Glomerular endothelial cell (primary cell): ENCODE data around the gene FBXO44. TPM values are rescaled to one million over a fixed set of nuclear protein-coding genes. Genes with fewer than 3 reads are reported as not detected.
"Not testable (repeated sequence)": the region's sequence is repeated elsewhere in the genome, so short reads cannot be mapped to it uniquely, and the experiment has no call there.

Source experiments
- DNase-seq: peaks from one replicate; pipeline ENCODE4 v3.0.0-alpha.2; 2011; ENCODE audit warnings: low read depth, low spot score; ENCODE audit errors: extremely low read depth
- total RNA-seq: library from RNA; depleted of rRNA; stranded (reverse); fragments of >200 nt; gene quantifications from 2 replicates; pipeline ENCODE4 v1.2.3, GENCODE V29; 2015

Gene FBXO44, protein sequence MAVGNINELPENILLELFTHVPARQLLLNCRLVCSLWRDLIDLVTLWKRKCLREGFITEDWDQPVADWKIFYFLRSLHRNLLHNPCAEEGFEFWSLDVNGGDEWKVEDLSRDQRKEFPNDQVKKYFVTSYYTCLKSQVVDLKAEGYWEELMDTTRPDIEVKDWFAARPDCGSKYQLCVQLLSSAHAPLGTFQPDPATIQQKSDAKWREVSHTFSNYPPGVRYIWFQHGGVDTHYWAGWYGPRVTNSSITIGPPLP
- 12.4 and 15.2 TPM in 2 replicates for total RNA-seq

DNA sequence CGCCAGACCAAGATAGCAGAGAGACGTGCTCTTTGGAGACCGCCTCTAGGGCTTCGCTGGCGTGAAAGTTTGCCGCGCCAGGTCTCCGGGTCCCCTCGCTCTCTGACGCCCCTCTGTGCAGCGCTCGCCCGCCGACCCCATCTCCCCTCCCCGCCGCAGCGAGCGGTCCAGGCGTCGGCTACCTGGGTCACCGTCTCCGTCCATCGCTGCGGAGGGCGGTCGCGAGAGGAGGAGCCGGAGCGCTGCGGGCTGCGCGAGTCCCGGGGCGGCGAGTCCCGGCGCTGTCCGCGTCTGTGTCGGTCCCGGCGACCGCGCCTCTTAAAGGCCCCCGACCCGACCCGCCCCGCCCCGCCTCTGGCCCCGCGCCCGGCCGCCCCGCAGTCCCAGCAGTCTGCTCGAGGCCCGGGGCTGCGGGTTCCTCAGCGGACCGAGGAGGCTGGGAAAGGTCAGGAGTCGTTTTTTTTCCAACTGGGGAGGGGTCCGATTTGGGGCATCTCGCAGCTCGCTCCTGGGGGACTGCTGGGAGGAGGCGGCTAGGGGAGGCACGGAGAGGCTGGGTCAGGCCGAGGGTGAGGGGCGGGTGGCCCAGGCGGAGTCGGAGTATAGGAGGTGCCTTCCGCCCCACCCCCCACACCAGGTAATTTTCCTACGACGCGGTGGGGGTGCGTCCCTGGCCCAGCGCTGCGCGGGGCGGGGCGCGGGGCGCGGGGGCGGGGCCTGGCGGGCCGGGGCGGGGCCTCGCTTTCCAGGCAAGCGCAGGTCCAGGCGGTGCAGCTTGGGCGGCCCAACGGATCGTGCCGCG lies at the start of gene FBXO44, which contains the start of gene FBXO2:
TSS of gene FBXO44 (plus strand) at position 741 of the 802 bp plus-strand sequence. CDS start 959 bp downstream, outside the sequence.
TSS of gene FBXO2 (minus strand) at position 293 of the 802 bp plus-strand sequence. CDS start at position 204, 89 bp downstream.
- no peak for DNase-seq

DNA sequence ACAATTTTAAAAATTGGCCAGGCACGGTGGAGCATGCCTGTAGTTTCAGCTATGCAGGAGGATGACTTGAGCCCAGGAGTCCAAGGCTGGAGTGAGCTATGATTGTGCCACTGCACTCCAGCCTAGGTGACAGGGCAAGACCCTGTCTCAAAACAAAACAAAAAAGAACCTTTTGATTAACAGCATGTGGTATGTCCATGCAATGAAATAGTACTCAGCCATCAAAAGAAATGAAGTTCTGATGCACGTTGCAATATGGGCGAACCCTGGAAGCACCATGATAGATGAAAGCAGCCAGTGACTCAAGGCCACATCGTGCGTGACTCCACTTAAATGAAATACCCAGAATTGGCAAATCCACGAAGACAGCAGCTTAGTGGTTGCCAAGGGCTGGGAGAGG lies 47.9 kb upstream of the FBXO44 start:
- no peak for DNase-seq

DNA sequence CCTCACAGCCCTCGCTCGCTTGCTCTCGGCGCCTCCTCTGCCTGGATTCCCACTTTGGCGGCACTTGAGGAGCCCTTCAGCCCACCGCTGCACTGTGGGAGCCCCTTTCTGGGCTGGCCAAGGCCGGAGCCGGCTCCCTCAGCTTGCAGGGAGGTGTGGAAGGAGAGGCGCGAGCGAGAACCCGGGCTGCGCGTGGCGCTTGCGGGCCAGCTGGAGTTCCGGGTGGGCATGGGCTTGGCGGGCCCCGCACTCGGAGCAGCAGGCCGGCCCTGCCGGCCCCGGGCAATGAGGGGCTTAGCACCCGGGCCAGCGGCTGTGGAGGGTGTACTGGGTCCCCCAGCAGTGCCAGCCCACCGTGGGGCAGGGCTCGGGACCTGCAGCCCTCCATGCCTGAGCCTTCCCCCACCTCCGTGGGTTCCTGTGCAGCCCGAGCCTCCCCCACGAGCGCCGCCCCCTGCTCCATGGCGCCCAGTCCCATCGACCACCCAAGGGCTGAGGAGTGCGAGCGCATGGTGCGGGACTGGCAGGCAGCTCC lies 46.0 kb upstream of the FBXO44 start:
- not testable (repeated sequence) for DNase-seq

DNA sequence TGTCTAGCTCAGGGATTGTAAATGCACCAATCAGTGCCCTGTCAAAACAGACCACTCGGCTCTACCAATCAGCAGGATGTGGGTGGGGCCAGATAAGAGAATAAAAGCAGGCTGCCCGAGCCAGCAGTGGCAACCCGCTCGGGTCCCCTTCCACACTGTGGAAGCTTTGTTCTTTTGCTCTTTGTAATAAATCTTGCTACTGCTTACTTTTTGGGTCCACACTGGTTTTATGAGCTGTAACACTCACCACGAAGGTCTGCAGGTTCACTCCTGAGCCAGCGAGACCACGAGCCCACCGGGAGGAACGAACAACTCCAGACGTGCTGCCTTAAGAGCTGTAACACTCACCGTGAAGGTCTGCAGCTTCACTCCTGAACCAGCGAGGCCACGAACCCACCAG lies 45.3 kb upstream of the FBXO44 start:
- DNase-seq = not testable (repeated sequence)

DNA sequence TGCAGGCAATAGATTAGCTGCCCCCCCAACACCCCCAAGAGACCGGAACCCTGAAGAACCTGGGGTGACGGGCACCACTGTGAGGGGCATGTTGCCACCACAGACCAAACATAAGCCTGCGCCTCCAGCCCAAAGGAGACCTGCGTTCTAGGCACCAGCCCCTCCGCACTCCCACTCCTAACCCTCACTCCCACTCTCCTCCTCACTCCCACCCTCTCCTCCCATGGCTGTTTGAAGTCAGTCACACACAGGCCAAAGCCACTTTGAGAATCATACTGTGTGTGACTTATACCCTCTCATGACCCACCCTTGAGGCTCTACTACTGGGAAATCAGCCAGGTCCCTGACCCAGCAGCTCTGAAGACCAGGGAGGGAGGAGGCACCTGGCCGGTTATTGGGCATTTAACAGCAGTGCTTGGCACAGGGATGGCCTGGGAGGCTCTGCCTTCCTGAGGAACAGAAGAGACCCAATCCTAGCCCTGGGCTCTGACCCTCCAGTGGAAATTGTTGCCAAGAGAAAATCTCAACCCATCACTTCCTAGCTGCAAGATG lies 44.0 kb upstream of the FBXO44 start:
- no peak for DNase-seq

DNA sequence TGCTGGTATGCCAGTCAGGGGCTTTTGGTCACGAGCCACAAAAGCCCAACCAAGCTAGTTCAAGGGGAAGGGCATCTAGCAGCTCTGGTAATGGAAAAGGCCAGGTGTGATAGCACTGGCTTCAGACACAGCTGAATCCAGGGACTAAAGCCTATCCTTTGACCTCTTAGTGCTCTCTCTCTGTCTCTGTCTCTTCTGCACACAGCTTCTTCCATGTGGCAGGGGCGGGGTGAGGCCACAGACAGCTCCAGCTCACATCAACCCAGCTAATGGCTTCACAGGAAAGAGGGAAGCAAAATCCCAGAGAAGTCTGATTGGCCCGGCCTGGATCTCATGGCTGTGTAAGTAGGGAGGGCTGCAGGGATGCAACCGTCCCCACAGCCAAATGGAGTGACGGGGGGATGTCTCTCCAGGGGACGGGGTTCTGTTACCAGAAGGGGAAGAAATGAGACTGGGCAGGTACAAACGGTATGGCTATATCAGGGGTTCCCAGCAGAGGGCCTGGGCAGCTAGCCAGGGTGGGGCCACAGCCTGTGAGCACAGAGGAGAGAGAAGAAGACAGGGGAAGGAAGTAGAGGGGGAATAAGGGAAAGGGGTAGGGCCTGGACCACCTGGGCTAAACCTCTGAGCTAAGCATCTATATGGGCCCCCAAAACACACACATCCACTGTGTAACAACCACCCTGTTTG lies 42.9 kb upstream of the FBXO44 start:
- DNase-seq = no peak

DNA sequence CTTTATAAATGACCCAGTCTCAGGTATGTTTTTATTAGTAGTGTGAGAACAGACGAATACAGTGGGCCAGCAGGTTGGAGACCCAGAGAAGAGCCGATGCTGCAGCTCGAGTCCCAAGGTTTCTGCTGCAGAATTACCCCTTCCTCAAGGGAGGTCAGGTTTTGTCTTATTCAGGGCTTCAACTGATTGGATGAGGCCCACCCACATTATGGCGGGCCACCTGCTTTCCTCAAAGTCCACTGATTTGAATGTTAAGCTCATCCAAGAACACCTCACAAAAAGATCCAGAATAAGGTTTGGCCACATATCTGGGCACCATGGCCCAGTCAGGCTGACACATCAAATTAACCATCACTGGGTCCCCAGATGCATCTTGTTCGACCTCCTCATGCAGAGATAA lies 41.3 kb upstream of the FBXO44 start:
- DNase-seq = no peak

DNA sequence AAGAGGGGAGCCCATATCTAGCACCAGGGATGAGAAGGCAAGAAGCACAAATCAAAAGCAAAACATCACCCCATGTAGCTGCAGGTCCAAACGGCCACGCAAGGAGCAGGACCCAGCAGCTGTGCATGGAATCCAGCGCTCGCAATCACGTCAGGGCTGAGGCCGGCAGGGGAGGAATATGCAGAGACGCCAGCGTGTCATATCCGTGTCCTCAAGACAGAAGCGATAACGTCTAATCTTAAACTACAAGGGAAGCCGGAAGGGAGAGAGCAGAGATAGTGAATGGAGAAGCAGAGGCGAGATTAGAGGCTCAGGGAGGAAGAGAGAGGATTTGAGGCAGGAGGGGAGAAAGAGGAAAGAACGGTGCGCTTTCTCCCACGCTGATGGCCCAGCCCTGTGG lies 39.6 kb upstream of the FBXO44 start:
- no peak for DNase-seq

DNA sequence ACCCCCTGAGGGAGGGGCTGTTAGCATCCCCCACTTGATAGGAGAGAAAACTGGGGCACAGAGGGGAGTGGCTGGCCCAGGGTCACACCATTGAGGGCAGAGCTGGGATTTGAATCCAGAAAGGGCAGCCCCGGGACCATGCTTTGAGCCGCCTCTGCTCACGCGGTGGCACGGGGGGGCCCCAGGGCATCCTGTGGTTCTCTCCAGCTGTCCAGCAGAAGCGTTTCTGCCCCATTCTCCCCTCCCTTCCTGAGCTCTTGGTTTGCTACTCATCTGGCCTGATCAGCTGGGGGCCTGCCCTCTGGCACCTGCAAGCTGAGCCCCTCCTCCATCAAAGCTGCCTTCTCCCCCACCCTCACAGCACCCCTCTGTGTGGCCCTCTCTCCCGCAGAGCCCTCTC lies 37.9 kb upstream of the FBXO44 start:
- no peak for DNase-seq

DNA sequence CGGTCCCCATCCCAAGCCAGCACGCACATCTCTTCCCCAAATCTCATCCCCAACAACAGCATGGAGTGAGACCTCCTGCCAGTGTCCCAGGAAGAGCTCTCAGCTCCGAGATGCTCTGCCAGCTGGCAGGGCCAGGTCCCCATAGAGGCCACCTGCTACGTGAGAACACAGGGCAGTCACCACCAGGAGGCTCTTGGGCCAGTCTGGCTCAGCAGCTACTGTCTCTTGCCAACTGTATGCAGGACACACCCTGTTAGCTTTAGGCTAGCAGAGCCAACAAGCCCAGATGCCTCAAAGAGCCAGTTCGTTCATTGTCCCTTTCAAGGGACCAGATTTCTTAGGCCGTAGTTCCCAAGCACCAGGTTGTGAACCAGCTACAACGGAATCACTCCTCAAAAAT lies 37.4 kb upstream of the FBXO44 start:
- DNase-seq = no peak

DNA sequence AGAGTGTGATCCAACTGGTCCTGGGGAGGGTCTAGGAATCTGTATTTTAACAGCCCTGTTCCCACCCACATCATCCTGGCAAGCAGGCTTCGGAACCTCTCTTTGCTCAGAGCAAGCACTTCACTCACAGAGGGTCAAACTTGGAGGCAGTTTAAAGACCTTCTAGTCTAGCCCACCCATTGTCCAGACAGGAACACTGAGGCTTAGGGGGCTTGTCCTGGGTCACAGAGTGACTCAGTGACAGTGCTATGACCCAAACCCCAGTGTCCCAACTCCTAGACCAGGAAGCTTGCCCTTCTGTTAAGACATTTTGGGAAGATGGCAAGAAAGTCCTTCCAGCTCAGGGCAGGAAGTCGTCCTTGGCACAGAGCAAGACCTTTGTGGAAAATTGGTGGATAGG lies 36.9 kb upstream of the FBXO44 start:
- DNase-seq = no peak

DNA sequence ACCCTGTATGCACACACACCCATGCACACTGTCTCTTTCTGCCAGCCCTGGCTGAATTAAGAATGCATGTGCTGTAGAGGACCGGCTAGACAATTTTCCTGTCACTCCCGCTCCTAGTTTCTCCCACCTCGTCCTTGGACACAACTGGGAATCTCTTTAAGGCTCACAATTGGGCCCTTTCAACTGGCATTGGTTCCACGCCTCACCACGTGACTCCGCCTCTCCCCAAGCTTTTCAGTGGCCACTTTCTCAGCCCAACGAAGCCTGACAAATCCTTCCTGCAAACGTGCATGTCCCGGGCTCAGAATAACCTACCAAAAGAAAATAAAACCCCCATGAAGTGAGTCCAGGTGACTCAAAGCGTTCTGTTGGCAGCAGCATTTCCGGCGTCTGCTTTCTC lies 34.3 kb upstream of the FBXO44 start:
- DNase-seq = no peak

DNA sequence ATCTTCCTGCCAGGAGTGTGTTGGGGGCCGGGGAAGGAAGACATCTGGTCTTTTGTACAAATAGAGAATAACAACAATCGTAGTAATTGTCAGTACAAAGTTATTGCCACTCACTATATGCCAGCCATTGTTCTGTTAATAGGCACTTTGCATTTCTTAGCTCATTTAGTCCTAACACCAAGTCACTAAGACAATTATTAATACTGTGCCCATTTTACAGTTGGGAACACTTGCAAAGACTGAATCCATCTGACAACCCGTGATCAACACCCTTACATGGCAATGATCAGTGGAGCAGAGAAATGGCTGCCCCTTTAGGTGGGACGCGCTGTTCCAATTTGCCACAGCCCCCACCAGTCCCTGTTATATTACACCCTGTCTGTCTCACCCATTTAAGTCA lies 33.8 kb upstream of the FBXO44 start:
- no peak for DNase-seq

DNA sequence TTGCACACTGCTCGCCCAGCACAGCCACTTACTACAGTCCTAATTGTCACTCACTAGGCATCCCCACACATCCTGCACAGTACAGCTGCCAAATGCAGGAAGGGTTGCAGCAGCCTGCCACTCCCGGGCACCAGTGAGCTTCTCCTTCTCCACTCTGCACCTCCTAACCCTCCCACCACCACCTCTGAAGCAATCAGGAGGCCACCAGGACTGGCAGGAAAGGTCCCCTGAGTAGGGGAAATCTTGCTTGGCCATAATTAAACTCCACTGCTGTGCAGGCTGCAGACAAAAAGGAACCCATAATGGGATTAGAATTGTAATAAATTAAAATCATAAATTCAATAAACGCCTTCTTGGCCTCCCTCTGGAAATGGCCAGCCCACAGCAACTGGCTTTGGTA lies 32.3 kb upstream of the FBXO44 start:
- DNase-seq = no peak

DNA sequence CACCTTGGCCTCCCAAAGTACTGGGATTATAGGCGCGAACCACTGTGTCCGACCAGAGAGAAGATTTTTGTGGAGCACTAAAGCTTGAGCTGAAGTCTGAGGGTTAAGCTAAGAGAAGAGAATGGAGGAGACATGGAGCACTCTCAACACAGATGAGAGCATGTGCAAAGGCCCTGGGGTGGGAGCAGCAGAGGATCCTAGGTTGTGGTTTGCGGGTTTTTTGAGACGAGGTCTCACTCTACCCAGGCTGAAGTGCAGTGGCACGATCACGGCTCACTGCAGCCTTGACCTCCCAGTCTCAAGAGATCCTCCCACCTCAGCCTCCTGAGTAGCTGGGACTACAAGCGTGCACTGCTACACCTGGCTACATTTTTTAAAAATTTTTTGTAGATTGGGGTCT lies 31.0 kb upstream of the FBXO44 start:
- DNase-seq = no peak

DNA sequence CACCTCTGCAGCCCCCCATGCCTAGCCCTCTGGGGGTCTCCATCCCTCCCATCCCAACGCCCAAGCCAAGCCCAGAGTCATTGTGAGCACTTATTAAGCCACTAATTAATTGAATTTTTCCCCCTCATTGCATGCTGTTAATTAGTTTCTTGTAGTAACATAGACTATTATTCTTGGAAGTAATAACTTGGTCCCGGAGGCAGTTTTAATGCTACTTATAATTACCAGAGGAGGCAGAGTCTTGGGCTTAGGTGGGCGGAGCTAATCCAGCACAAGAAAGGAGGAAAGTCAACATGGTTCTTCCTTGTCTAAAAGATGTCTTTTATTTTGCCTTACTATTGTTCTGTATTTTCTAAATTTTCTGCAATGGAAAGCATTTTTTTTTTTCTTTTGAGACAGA lies 28.1 kb upstream of the FBXO44 start:
- no peak for DNase-seq

DNA sequence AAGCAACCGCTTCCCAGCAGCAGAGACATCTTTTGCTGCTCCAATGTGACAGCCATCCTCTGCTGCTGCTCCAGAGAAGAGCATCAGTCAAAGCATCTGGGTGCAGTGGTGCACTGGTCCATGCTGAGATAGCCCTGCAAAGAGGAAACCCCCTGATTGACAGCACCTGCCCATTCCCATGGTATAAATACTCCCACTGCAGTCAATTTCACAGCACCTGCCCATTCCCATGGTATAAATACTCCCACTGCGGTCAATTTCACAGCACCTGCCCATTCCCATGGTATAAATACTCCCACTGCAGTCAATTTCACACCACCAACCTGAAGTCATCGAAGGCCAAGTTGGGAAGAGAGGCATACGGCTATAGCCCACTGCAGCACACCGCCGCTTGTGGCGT lies 25.9 kb upstream of the FBXO44 start:
- DNase-seq = no peak

DNA sequence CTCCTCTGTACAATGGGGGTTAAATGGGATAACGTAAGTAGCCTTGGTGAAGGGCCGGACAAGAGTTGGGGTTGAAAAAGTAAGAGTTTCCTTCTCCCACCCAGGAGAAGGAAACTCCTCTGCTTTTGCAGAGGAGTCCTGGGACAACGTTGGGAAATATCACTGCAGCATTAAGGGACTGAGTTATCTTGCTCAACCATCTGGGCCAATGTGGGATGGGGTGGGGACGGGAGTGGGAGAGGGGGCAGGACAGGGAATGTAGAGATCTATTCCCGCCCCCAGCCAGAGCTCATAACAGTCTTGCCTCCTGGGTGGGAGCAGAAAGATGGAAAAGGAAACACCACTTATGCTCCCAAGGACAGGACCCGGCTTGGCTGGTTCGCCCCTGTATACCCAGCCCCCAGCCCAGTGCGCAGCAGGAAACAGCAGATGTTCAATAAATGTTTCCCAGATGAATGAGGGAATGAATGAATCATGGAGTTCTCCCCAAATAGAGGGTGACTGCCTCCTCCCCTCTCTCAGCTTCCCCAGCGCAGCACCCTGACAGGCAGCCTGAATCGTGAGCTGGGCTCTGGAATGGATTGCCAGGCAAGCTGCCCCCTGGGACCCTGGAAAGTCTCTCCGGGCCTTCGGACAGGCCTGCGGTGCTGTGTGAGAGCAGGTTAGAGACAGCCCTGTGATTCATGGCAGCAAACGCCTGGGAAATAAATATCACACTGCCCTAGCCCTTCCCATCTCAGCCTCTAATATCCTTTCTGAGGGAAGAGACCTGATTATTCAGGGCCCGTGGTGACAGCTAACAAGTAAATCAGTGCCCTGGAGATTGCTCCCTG lies 25.3 kb upstream of the FBXO44 start:
- DNase-seq = no peak

DNA sequence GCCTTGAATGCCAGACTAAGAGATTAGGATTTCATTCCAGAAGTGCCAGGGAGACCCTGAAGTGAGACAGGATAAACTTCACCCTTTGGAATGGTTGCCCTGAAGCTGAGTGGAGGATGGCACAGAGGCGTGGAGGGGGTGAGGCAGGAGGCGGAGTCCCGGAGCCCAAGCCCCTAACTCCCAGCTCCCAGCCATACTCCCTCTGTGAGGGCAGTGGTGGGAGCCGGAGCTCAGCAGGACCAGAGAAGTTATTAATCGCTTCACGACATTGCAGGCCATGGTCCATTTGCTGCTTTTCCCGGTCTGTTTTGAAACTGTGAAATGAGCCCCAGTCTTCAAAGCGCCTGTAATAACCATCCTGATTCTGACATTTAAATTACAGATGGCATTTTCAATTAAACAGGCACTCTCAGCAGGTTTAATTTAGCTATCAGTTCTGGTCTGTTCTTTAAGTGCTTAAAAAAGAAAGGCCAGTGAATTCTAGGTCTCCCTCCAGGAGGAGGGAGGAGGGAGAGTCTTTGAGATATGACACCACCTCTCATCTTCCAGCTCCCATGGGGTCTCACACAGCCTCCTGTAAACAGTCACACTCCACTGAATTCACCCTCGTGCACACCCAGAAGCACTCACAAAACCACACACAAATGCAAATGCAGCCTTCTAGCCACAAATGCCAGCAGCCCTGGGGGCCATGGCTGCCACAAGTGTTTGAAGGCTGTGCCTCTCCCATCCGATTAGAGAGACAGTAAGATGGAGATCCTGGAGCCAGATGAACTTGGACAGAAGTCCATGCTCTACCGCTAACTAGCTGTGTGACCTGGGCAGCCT lies 20.1 kb upstream of the FBXO44 start:
- no peak for DNase-seq
